HG02623 (cell line): Measurements from ENCODE around the gene GAPVD1.
"Not testable (repeated sequence)": the region's sequence is repeated elsewhere in the genome, so short reads cannot be mapped to it uniquely, and the experiment has no call there.

Experiments used
- ATAC-seq: cut with Tn5 transposase; IDR thresholded peaks from one replicate; pipeline ENCODE4 v1.9.1; 2021; ENCODE audit warnings: moderate library complexity; ENCODE audit not compliant: unreplicated experiment

Gene GAPVD1, protein sequence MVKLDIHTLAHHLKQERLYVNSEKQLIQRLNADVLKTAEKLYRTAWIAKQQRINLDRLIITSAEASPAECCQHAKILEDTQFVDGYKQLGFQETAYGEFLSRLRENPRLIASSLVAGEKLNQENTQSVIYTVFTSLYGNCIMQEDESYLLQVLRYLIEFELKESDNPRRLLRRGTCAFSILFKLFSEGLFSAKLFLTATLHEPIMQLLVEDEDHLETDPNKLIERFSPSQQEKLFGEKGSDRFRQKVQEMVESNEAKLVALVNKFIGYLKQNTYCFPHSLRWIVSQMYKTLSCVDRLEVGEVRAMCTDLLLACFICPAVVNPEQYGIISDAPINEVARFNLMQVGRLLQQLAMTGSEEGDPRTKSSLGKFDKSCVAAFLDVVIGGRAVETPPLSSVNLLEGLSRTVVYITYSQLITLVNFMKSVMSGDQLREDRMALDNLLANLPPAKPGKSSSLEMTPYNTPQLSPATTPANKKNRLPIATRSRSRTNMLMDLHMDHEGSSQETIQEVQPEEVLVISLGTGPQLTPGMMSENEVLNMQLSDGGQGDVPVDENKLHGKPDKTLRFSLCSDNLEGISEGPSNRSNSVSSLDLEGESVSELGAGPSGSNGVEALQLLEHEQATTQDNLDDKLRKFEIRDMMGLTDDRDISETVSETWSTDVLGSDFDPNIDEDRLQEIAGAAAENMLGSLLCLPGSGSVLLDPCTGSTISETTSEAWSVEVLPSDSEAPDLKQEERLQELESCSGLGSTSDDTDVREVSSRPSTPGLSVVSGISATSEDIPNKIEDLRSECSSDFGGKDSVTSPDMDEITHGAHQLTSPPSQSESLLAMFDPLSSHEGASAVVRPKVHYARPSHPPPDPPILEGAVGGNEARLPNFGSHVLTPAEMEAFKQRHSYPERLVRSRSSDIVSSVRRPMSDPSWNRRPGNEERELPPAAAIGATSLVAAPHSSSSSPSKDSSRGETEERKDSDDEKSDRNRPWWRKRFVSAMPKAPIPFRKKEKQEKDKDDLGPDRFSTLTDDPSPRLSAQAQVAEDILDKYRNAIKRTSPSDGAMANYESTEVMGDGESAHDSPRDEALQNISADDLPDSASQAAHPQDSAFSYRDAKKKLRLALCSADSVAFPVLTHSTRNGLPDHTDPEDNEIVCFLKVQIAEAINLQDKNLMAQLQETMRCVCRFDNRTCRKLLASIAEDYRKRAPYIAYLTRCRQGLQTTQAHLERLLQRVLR (N-terminal part only)

DNA sequence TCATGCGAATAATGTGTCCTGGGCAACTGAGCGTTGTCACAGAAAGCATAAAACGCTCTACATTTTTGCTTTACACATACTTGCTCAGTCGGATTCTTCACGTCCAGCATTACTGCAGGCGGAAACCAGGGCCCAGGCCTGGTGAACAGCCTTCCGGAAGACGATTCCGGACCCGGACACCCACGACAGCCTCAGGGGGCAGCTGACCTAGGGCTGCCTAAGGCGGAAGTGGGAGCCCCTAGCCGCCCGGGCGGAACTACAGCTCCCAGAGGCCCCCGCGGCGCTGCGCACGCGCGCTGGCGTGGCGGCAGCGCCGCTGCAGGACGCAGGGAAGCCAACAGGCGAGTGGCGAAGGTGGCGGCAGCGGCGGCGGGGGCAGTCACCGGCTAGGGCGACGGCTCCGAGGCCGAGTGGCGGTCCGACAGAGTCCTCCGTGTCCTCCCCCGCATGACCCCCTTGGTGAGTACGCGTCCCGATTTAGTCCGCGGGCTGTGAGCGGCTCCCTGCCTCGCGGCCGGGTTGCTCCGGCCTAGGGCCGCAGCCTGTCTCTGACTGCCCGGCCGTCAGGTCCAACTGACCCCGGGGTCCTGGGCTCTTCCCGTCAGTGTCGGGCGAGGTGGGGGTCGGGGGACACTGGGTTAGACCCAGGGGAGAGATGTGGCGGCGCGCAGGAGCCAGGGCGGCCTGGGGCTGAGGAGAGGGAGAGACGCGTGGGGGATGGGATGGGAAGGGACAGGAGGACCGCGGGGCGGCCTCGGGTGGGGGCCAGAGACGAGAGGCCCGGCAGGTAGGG lies at the start of gene GAPVD1:
Gene GAPVD1 (plus strand): TSS at position 326 of the 793 bp plus-strand sequence. CDS start 37,096 bp downstream, outside the sequence.
- peak; percentile 89 for ATAC-seq

DNA sequence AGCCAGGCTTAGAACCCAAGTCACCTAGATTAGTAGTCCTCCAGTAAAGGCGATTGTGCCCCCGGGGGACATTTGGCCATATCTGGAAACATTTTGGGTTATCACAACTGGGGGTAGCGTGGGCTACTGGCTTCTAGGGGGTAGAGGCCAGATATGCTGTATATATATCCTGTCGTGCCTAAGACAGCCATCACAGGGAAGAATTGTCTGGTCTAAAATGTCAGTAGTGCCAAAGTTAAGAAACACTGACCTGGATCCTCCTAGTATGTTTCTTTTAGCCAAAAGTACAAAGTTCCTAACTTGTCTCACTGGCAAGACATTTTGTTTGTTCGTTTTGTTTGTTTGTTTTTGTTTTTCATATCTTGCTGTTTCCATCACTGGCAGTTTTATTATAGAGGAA lies 47.4 kb upstream of the GAPVD1 start:
- ATAC-seq, result no peak

DNA sequence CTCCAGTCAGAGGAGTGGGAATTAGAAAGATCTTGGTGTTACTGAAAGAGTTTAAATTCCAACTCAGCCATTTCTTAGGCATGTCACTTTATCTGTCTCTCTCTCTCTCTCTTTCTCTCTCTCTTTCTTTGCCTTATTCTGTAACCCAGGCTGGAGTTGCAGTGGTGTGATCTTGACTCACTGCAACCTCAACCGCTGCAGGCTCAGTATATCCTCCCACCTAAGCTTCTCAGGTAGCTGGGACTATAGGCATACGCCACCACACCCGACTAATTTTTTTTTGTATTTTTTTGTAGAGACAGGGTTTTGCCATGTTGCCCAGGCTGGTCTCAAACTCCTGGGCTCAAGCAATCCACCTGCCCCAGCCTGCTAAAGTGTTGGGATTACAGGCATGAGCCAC lies 43.0 kb upstream of the GAPVD1 start:
- ATAC-seq, result no peak

DNA sequence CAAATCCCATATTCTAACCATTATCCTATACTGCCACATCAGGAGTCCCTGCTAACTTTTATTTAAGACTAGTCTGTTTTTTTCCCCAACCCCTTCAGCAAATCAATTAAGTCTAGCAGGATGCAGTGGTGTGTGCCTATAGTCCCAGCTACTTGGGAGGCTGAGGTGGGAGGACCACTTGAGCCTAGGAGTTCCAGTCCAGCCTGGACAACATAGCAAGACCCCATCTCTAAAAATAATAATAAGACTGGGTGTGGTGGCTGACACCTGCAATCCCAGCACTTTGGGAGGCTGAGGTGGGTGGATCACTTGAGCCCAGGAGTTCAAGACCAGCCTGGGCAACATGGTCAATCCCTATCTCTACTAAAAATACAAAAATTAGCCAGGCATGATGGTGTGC lies 36.8 kb upstream of the GAPVD1 start:
- ATAC-seq, result not testable (repeated sequence)

DNA sequence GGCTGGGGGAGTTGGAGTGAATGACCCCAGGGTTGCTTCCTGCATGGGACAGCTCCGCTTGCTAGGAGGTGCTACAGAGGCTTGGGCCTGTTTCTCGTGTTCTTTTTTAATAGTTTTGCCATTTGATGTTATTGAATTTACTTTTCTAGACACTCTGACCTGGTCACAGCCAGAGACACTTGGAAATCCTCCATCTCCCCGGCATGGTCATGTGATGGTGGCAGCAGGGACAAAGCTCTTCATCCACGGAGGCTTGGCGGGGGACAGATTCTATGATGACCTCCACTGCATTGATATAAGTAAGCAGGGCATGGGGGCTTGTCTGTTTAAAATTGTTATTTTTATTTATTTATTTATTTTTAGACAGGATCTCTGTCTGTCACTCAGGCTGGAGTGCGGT lies 33.9 kb upstream of the GAPVD1 start:
- no peak for ATAC-seq

DNA sequence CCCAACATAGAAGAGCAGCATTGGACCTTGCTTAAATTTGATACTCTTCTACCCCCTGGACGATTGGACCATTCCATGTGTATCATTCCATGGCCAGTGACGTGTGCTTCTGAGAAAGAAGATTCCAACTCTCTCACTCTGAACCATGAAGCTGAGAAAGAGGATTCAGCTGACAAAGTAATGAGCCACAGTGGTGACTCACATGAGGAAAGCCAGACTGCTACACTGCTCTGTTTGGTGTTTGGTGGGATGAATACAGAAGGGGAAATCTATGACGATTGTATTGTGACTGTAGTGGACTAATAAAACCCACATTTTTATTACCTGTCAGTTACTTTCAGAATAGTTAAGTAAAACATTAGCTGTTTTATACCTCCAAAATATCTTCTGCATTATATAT lies 27.9 kb upstream of the GAPVD1 start:
- ATAC-seq, result no peak

DNA sequence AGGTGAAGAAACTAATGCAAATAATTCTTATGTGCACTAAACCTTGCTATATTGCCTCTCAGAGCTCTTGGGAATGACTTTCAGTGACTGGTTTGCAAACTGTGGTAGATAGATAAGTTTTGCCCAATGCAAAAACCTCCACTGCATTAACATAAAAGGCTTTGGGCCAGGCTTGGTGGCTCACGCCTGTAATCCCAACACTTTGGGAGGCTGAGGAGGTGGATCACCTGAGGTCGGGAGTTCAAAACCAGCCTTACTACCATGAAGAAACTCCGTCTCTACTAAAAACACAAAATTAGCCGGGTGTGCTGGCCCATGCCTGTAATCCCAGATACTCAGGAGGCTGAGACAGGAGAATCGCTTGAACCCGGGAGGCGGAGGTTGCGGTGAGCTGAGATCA lies 27.5 kb upstream of the GAPVD1 start:
- ATAC-seq, result not testable (repeated sequence)

DNA sequence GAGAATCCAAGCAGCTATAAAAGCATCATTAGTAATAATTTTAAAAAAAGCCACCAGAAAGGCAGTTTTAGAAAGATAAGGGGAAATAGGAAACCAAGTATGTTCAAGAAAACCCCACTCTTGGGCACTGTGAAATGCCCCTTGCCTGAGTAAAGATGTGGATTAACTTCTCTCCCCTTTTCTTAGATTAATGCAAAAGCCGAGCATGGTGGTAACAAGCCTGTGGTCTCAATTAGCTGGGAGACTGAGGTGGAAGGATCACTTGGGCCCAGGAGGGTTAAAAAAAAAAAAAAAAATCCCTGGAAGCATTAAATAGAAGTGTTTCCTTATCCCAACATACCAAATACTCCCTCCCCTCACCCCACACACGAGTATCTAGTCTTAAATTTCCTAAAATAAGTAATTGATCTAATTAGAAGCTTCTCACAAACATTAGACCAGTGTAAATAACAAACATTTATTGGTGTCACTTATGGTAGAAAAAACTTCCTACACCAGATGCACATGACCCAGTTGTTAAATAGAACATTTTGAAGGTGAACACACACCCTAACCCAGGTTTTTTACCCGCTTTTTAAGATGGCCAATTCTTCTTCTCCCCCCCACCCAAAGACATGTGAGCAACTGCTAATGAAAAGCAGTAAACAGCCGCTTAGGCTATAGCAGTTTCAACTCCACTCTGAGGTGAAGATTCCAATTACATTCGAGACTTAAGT lies 25.7 kb upstream of the GAPVD1 start:
- ATAC-seq, result no peak

DNA sequence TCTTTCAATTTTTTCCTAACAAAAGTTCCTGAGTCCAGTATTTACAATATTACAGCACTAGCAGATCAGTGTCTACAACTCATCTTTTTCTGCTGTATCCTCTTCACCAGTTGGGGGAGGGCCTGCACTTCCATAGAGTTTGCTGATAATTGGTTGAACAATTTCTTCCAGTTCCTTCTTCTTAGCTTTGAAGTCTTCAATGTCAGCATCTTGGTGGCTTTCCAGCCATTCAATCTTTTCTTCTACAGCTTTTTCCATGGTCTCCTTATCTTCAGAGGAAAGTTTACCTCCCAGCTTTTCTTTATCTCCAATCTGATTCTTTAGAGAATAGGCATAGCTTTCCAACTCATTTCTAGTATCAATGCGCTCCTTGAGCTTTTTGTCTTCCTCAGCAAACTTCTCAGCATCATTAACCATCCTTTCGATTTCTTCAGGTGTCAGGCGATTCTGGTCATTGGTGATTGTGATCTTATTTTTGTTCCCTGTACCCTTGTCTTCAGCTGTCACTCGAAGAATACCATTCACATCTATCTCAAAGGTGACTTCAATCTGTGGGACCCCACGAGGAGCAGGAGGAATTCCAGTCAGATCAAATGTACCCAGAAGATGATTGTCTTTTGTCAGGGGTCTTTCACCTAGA lies 25.0 kb upstream of the GAPVD1 start:
- ATAC-seq, result not testable (repeated sequence)

DNA sequence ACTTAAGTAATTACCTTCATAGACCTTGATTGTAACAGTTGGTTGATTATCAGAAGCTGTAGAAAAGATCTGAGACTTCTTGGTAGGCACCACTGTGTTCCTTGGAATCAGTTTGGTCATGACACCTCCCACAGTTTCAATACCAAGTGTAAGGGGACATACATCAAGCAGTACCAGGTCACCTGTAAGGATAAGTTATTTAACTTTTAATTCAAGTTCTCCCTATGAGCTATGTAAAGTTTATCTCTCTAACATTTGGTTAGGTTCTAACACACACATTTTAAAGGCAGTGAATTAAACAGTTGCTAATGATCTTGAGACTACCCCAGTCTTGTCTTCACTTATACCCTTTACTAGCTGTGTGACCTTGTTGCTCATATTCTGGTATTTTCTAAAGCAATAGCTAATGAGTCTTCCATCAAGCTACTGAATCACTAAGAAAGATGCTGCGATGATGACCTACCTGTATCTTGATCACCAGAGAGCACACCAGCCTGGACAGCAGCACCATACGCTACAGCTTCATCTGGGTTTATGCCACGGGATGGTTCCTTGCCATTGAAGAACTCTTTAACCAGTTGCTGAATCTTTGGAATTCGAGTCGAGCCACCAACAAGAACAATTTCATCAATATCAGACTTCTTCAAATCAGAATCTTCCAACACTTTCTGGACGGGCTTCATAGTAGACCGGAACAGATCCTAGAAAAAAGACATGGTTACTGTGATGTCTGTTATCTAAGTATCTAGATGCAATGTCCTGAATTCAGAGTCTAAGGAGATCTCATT lies 23.3 kb upstream of the GAPVD1 start:
- no peak for ATAC-seq

DNA sequence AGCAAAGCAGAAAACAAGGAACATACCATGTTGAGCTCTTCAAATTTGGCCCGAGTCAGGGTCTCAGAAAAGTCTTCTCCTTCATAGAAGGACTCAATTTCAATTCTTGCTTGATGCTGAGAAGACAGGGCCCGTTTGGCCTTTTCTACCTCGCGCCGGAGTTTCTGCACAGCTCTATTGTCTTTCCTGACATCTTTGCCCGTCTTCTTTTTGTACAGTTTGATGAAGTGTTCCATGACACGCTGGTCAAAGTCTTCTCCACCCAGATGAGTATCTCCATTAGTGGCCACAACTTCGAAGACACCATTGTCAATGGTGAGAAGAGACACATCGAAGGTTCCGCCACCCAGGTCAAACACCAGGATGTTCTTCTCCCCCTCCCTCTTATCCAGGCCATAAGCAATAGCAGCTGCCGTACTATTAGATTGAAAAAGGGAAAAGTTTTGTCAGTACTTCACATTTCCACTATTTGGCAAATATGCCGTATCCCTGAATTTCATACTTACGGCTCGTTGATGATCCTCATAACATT lies 22.6 kb upstream of the GAPVD1 start:
- no peak for ATAC-seq

DNA sequence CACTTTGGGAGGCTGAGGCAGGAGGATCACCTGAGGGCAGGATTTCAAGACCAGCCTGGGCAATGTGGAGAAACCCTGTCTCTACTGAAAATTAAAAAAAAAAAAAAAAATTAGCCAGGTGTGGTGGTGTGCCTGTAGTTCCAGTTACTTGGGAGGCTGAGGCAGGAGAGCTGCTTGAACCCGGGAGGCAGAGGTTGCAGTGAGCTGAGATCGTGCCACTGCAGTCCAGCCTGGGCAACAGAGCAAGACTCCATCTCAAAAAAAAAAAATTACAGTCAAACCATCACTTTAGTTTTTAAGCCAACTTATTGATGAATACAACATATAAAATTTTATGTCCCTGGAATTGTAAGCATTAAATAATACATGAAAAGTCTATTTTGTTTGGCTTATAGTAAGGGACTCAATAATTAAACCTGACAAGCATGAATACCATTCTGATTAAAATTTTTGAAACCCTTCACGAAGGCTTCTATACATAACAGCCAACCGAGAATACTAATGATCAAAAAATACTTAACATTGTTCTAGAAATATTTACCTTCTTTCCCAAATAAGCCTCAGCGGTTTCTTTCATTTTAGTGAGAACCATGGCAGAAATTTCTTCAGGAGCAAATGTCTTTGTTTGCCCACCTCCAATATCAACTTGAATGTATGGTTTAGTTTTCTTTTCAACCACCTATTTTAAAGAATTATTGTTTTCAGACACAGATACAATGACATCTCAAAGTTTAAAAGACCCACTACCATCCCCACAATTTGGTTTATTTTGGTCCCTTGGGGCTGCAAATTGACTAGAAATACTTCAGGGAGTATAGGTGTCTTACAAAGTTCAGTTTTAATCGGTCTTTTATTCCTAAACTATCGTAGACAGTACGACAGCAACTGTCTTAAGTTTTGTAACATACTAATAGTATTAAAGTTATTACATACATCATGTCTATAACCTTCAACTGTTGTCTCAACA lies 21.7 kb upstream of the GAPVD1 start:
- ATAC-seq, result no peak

DNA sequence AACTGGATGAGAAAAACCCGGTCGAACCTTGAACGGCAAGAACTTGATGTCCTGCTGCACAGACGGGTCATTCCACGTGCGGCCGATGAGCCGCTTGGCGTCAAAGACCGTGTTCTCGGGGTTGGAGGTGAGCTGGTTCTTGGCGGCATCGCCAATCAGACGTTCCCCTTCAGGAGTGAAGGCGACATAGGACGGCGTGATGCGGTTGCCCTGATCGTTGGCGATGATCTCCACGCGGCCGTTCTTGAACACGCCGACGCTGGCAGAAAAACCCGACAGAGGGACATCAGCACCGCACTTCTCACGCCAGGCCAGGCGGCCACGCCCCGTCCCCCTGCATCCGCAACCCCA lies 21.0 kb upstream of the GAPVD1 start:
- ATAC-seq, result no peak

DNA sequence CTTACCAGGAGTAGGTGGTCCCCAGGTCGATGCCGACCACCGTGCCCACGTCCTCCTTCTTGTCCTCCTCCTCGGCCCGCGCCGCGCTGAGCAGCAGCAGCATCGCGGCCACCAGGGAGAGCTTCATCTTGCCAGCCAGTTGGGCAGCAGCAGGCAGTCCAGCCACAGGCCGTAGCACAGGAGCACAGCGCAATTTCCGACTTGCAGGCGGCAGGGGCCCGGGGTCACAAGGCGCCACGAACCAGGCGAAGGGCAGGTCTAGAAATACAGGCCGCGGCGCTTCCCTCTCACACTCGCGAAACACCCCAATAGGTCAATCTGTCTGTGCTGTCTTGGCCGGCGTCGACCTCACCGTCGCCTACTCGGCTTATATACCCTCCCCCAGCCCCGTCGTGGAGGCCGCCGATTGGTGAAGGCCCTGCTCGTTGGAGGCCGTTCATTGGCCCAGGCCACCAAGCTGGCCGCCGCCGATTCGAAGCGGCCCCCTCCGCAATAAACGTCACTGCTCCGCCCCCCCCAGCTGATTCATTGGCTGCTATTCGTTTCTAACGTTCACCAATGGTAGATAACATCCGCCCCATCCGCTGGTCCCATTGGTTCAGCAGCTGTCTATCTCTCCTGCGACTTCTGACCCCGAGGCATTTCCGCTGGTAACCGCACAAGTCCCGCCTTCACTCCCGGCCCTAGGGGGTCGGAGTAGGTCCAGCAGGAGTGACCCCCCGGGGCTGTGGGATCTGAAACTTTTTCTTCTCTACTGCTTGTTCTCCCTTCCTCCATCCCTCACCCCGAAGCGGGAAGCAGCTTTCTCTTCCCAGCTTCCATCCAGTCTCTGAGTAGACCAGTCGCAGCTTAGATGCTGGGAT lies 20.4 kb upstream of the GAPVD1 start, which contains the start of gene HSPA5:
Gene HSPA5 (minus strand): TSS at position 344 of the 863 bp plus-strand sequence. CDS start 217 bp downstream, at position 127.
- ATAC-seq, result peak; percentile 92

DNA sequence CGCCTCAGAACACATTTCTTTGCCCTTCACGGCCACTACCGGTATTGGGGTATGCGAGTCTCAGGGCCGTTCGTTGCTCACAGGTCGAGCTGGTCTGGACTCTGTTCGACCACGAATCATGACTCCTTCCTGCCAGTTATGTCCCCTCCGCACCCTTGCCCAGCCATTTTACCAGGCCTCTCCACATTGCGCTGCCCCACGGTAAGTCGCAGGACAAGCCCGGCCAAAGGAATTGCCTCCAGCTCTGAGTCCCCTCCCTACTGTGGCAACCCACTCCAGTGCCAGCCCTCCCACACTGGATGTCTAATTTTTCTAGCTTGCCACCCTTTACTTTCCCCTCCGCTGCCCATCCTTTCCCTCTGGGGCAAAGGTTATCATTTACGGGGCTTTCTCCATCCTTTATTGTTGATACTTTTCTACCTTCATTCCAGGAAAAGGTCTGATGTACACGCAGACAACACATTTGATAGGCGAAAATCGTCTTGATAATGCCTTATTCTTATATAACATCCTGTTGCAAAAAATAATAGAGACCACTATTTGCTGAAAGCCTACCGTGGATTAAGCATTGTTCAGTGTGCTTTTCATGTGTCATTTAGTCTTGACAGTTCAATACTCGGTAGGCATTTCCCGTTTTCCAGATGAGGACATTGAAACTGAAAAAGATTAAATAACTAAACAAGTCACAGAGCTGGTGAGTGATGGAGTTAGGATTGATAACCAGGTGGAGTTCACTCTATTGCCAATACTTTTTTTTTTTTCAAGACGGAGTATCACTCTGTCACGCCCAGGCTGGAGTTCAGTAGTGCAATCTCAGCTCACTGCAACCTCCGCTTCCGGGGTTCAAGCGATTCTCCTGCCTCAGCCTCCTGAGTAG lies 19.5 kb upstream of the GAPVD1 start:
- peak; percentile 5 for ATAC-seq
